Panc1 (cell line): Measurements from ENCODE around the gene RPP30. TPM values are rescaled to one million over a fixed set of nuclear protein-coding genes. Genes with fewer than 3 reads are reported as not detected.
"Not testable (repeated sequence)": the region's sequence is repeated elsewhere in the genome, so short reads cannot be mapped to it uniquely, and the experiment has no call there.

ENCODE experiments used
- ATAC-seq: fragments of 200-7000 bp; cut with Tn5 transposase; 2 replicates; pipeline ENCODE4 v1.9.1; 2020; ENCODE audit warnings: mild to moderate bottlenecking, moderate library complexity
- BruUV-seq: library from RNA; stranded (reverse); fragments of 400-500 nt; replicated peaks from 2 replicates; lab custom pipeline; 2021; lab: Mats Ljungman, UMichigan
- CTCF ChIA-PET: fragments of 300-600 bp; sonication (Branson Sonifier 250); formaldehyde crosslinking; loops from one replicate; lab custom pipeline; 2022; ENCODE audit warnings: antibody characterized with exemption; lab: Charles Lee
- POLR2A ChIA-PET: fragments of 300-600 bp; sonication (Branson Sonifier 250); formaldehyde crosslinking; loops from one replicate; lab custom pipeline; 2022; ENCODE audit warnings: antibody characterized with exemption; lab: Charles Lee
- DNase-seq: peaks from one replicate; pipeline ENCODE4 v3.0.0-alpha.2; 2010; ENCODE audit warnings: low read depth, low spot score
- H3K27ac ChIP-seq: 2 replicates; pipeline ENCODE4 v1.5.1; 2011; ENCODE audit warnings: mild to moderate bottlenecking, low read length, inconsistent platforms
- H3K27me3 ChIP-seq: fragments of 200-500 bp; sonication (Bioruptor generic); 2 replicates; pipeline ENCODE4 v1.6.0; 2014; ENCODE audit warnings: low read length, inconsistent platforms; ENCODE audit not compliant: control insufficient read depth, insufficient read depth
- H3K36me3 ChIP-seq: fragments of 200-500 bp; sonication (Bioruptor generic); 2 replicates; pipeline ENCODE4 v1.5.1; 2014; ENCODE audit warnings: inconsistent platforms, mild to moderate bottlenecking, low read length, moderate library complexity; ENCODE audit not compliant: control insufficient read depth, insufficient read depth
- H3K4me1 ChIP-seq: 2 replicates; pipeline ENCODE4 v1.5.1; 2011; ENCODE audit warnings: inconsistent platforms, mild to moderate bottlenecking, low read length, moderate library complexity; ENCODE audit not compliant: control insufficient read depth, insufficient read depth
- H3K4me3 ChIP-seq, 2 experiments: 2 replicates each; pipeline ENCODE4 v1.5.1; 2011 to 2012; ENCODE audit warnings: low read depth in 2 of 2, low read length in 2 of 2, mild to moderate bottlenecking in 2 of 2, inconsistent platforms in 1 of 2, moderate library complexity in 1 of 2
- H3K9me3 ChIP-seq: fragments of 200-500 bp; sonication (Bioruptor generic); 2 replicates; pipeline ENCODE4 v1.5.1; 2014; ENCODE audit warnings: low read depth, mild to moderate bottlenecking, inconsistent platforms, low read length, moderate library complexity; ENCODE audit not compliant: control insufficient read depth, insufficient read depth
- POLR2AphosphoS5 ChIP-seq: IDR thresholded peaks from 2 replicates; pipeline ENCODE4 v1.6.1; 2012; ENCODE audit warnings: mild to moderate bottlenecking, low read depth, low read length, moderate library complexity
- SIN3A ChIP-seq: IDR thresholded peaks from 2 replicates; pipeline ENCODE4 v1.6.1; 2012; ENCODE audit warnings: low read depth, mild to moderate bottlenecking, low read length, moderate library complexity, borderline replicate concordance; ENCODE audit not compliant: insufficient read depth
- TCF7L2 ChIP-seq: IDR thresholded peaks from 2 replicates; pipeline ENCODE4 v1.6.1; 2011; ENCODE audit warnings: mild to moderate bottlenecking, low read depth, low read length, inconsistent platforms
- in situ Hi-C: cut with HindIII; loops from 2 replicates; pipeline ENCODE4 v1.10.0; 2016; ENCODE audit warnings: low sequenced_read_pairs, low pct_unique_long_range_greater_than_20kb
- intact Hi-C: fragments of 100-400 bp; cut with micrococcal nuclease; formaldehyde crosslinking; loops from one replicate; pipeline ENCODE4 v1.10.0; 2022; ENCODE audit not compliant: unreplicated experiment
- total RNA-seq: library from RNA; stranded (reverse); gene quantifications from one replicate; pipeline ENCODE4 v1.2.1, GENCODE V29; 2021; ENCODE audit not compliant: unreplicated experiment
- TF ChIP-seq, protein P1 (sequence below): fragments of 450-650 bp; IDR thresholded peaks from 2 replicates; pipeline ENCODE4 v1.5.1; 2017; ENCODE audit warnings: mild to moderate bottlenecking
- TF ChIP-seq, protein P2 (sequence below), 2 experiments: IDR thresholded peaks; 2 replicates each; pipeline ENCODE4 v1.6.1; 2011 to 2012; ENCODE audit warnings: low read depth in 2 of 2, control low read depth in 1 of 2, low read length in 1 of 2, mild to moderate bottlenecking in 1 of 2, moderate library complexity in 1 of 2; ENCODE audit not compliant: insufficient read depth in 1 of 2

The RPP30 gene
- total RNA-seq, 1 experiment from 2014 or later, result 59.0 TPM

DNA sequence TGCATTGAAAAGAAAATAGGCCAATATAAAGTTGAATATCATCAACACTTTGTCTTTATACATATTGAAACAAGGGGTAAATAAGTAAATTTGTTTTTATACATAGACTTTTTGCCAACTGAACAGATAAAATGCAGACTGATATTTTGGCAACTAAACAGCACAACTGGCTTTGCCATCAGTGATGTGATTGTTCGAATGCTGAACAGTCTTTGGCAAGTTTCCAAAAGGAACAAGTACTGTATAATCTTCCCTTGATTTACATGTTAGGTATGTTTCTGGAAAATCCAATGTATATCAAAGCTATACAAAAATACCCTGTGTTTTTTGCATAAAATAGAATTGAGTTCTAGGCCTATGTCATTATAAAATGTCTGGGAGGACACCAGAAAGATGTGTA lies 67.3 kb downstream of the RPP30 start:
- Histone ChIP-seq H3K27me3 (no peaks in the 10 kb centered on the region), H3K4me1 (no peaks in the 10 kb centered on the region), H3K36me3 (no peaks in the 10 kb centered on the region), H3K27ac (no peak overlapping the region), H3K4me3 (no peak overlapping the region), H3K9me3 (no peaks in the 10 kb centered on the region)
- TF ChIP-seq TCF7L2 (no peak), SIN3A (no peak), POLR2AphosphoS5 (no peak)
- TF ChIP-seq, protein P1, sequence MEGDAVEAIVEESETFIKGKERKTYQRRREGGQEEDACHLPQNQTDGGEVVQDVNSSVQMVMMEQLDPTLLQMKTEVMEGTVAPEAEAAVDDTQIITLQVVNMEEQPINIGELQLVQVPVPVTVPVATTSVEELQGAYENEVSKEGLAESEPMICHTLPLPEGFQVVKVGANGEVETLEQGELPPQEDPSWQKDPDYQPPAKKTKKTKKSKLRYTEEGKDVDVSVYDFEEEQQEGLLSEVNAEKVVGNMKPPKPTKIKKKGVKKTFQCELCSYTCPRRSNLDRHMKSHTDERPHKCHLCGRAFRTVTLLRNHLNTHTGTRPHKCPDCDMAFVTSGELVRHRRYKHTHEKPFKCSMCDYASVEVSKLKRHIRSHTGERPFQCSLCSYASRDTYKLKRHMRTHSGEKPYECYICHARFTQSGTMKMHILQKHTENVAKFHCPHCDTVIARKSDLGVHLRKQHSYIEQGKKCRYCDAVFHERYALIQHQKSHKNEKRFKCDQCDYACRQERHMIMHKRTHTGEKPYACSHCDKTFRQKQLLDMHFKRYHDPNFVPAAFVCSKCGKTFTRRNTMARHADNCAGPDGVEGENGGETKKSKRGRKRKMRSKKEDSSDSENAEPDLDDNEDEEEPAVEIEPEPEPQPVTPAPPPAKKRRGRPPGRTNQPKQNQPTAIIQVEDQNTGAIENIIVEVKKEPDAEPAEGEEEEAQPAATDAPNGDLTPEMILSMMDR, result no peak
- TF ChIP-seq, protein P2, sequence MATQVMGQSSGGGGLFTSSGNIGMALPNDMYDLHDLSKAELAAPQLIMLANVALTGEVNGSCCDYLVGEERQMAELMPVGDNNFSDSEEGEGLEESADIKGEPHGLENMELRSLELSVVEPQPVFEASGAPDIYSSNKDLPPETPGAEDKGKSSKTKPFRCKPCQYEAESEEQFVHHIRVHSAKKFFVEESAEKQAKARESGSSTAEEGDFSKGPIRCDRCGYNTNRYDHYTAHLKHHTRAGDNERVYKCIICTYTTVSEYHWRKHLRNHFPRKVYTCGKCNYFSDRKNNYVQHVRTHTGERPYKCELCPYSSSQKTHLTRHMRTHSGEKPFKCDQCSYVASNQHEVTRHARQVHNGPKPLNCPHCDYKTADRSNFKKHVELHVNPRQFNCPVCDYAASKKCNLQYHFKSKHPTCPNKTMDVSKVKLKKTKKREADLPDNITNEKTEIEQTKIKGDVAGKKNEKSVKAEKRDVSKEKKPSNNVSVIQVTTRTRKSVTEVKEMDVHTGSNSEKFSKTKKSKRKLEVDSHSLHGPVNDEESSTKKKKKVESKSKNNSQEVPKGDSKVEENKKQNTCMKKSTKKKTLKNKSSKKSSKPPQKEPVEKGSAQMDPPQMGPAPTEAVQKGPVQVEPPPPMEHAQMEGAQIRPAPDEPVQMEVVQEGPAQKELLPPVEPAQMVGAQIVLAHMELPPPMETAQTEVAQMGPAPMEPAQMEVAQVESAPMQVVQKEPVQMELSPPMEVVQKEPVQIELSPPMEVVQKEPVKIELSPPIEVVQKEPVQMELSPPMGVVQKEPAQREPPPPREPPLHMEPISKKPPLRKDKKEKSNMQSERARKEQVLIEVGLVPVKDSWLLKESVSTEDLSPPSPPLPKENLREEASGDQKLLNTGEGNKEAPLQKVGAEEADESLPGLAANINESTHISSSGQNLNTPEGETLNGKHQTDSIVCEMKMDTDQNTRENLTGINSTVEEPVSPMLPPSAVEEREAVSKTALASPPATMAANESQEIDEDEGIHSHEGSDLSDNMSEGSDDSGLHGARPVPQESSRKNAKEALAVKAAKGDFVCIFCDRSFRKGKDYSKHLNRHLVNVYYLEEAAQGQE (IDR thresholded peaks at IDR 0.05; ENCODE audit: insufficient read depth in 1 of 2, low read depth in 2 of 2, low read length in 1 of 2), result no peak
- ChIA-PET POLR2A (no interaction called here), CTCF (no interaction called here)
- BruUV-seq, result no TSS peak
- DNase-seq (no peak), ATAC-seq (no peak)
- intact Hi-C loops, result no loop called here
- in situ Hi-C loops, result no loop called here

DNA sequence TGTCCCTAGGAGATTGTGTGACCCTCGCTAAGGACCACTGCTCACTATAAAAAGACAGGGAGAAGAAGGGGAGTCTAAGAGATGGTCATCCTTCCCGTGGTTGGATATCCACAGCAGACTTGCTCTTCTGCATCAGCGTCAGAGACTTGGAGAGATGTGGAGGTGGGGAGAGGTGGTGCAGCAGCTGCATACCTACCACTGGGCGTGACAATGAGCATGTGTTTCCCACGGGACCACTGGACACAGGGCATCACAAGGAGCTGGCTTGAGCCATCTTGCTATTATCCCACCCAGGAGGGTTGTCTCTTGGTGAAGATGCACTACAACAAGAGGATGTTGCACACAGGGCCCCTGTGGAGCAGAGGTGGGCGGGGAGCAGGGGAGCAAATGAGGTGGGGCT lies 67.9 kb downstream of the RPP30 start:
- H3K36me3 ChIP-seq, result no peaks in the 10 kb centered on the region
- H3K27ac ChIP-seq, result no peak overlapping the region
- H3K27me3 ChIP-seq, result no peaks in the 10 kb centered on the region; the same call in 1 of the 2 replicates
- POLR2A ChIA-PET, result no interaction called here
- TF ChIP-seq, protein P1, result no peak
- no peak for TF ChIP-seq TCF7L2
- TF ChIP-seq, protein P2 (IDR thresholded peaks at IDR 0.05; ENCODE audit: insufficient read depth in 1 of 2, low read depth in 2 of 2, low read length in 1 of 2), result no peak
- TF ChIP-seq POLR2AphosphoS5, result no peak
- TF ChIP-seq SIN3A, result no peak
- ATAC-seq (no peak), DNase-seq (no peak)
- intact Hi-C loops (no loop called here), in situ Hi-C loops (no loop called here)
- H3K4me1 ChIP-seq, result no peaks in the 10 kb centered on the region
- no TSS peak for BruUV-seq
- H3K4me3 ChIP-seq, result no peak overlapping the region
- H3K9me3 ChIP-seq, result no peaks in the 10 kb centered on the region
- CTCF ChIA-PET, result no interaction called here

DNA sequence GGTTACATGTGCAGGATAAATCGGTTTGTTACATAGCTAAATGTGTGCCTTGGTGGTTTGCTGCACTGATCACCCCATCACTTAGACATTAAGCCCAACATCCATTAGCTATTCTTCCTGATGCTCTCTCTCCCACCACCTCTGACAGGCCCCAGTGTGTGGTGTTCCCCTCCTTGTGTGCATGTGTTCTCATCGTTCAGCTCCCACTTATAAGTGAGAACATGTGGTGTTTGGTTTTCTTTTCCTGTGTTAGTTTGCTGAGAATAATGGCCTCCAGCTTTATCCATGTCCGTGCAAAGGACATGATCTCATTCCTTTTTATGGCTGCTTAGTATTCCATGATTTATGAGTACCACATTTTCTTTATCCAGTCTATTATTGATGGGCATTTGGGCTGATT lies 71.2 kb downstream of the RPP30 start:
- H3K27me3 ChIP-seq, in situ Hi-C loops, H3K9me3 ChIP-seq, H3K4me3 ChIP-seq, H3K36me3 ChIP-seq, ATAC-seq, BruUV-seq, H3K4me1 ChIP-seq, H3K27ac ChIP-seq, intact Hi-C loops, CTCF ChIA-PET, DNase-seq: not testable (repeated sequence)
- POLR2A ChIA-PET, result interaction anchor here (0.6 kb wide), 1 partner anchor 28 kb away, joined by 8 read pairs; no protein-coding TSS in a partner anchor
